Fibroblast of pulmonary artery (primary cell): Measurements from ENCODE around the gene KRT74.

Experiments
- DNase-seq: peaks from one replicate; pipeline ENCODE4 v3.0.0-alpha.2; 2010; ENCODE audit warnings: low read depth
- H3K4me3 ChIP-seq: replicated peaks from 2 replicates; pipeline ENCODE4 v1.5.1; 2011; ENCODE audit warnings: low read depth, mild to moderate bottlenecking, control low read depth, low read length, moderate library complexity
- TF ChIP-seq, protein P1 (sequence below): IDR thresholded peaks from 2 replicates; pipeline ENCODE4 v1.5.1; 2011; ENCODE audit warnings: mild to moderate bottlenecking, control low read depth, low read length, inconsistent platforms; ENCODE audit errors: missing control alignments

The KRT74 gene

DNA sequence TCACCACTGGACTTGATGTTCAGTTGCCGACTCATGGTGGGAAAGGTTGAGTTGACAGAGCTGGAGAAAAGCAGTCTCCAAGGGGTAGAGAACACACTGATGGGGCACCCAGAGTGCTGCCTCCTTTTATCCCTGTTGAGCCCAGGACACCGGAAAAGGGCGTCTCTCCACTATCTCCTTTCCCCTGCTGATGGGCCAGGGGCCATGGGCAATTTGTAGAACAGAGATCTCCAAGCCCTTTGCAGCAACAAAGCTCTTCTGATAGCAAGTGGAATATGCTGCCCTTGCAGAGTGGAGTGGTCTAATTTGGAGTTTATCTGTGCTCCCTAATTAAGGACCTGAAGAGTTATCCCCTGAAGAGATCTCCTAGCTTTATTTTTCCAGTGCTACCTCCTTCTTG, at the start of gene KRT74:
KRT74 (minus strand) TSS at position 101 of the 400 bp plus-strand sequence; CDS start at position 35, 66 bp downstream.
- no peak for DNase-seq

DNA sequence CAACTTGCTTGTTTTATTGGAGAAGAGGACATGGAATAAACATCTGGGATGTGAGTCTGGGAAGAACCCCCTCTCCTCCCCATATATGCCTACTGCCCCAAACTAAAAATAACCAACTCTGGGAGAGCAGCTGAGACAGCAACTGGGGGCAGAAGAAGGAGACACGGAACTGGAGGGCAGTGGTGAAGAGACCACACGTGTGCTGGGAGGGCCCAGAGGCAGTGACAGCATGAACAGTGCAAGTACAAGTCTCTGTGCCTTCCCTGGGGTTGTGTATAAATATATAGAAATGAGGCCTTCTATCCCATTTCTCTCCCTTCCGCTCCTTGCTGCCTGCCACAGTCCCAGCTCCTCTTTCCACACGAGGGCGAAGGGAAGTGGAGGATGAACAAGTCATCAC, 48.7 kb upstream of the KRT74 start:
- H3K4me3 ChIP-seq, result no peak overlapping the region
- TF ChIP-seq, protein P1, sequence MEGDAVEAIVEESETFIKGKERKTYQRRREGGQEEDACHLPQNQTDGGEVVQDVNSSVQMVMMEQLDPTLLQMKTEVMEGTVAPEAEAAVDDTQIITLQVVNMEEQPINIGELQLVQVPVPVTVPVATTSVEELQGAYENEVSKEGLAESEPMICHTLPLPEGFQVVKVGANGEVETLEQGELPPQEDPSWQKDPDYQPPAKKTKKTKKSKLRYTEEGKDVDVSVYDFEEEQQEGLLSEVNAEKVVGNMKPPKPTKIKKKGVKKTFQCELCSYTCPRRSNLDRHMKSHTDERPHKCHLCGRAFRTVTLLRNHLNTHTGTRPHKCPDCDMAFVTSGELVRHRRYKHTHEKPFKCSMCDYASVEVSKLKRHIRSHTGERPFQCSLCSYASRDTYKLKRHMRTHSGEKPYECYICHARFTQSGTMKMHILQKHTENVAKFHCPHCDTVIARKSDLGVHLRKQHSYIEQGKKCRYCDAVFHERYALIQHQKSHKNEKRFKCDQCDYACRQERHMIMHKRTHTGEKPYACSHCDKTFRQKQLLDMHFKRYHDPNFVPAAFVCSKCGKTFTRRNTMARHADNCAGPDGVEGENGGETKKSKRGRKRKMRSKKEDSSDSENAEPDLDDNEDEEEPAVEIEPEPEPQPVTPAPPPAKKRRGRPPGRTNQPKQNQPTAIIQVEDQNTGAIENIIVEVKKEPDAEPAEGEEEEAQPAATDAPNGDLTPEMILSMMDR, result no peak
- no peak for DNase-seq

More for the DNA sequence above, at the start of gene KRT74:
- no peak within 1 kb of the TSS for H3K4me3 ChIP-seq
- TF ChIP-seq, protein P1, result no peak

DNA sequence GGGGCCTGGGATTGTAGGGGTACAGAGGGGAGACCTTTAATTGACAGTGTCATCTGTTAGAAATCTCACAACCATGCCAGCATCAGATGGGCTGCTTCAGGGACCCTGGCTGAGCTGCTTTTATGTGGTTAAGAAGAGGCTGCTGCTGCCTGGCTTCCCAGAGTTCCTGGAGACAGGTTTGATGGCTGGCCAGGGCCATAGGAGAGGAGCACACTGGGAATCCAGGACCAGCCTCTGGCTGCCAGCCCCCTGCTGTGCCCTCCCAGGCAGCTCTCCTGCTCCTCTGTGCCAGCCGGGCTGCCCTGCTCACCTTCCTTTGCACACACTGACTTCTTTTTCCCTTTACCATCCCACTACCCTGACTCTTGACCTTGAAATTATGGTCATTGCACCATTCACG, 45.2 kb upstream of the KRT74 start:
- no peak overlapping the region for H3K4me3 ChIP-seq
- TF ChIP-seq, protein P1, result no peak
- no peak for DNase-seq

DNA sequence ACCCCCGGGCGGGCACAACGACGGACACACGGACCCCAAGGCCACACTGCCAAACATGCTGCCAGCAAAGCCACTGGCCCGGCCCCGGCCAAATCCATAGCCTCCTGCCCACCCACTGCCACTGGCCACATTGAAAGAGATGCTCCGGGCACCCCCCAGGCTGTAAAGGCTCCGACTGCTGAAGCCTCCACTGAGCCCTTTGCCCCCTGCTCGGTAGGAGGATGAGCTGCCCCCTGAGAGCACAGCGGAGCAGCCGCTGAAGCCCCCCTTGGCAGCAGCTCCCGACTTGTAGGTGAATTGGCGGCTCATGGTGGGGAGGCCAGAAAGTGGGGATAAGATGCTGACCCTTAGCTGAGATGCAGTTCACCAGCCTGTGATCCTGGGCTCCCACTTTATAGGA, 44.6 kb upstream of the KRT74 start, which contains the start of gene KRT73:
KRT73 (minus strand) TSS at position 344 of the 400 bp plus-strand sequence; CDS start at position 309, 35 bp downstream.
- no peak within 1 kb of the TSS for H3K4me3 ChIP-seq
- TF ChIP-seq, protein P1, result no peak
- DNase-seq, result no peak

DNA sequence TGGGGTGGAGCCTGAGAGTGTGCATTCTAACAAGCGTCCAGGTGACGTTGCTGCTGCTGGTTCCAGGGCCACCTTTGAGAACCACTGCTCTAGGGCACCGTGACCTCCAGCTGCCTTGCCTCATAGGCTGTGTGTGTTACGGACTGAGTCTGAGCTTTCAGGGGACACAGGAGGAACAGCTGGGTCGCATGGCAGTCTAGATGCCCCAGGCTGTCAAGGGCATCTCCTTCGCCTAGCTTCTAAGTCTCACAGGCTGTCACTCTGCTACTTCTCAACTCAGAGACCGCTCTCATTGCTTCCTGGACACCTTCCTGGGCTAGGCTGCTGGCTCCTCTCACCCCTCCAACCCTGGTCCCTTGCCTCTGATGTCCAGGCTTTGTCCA, 43.8 kb upstream of the KRT74 start:
- no peak for DNase-seq
- TF ChIP-seq, protein P1, result no peak
- H3K4me3 ChIP-seq, result no peak overlapping the region

DNA sequence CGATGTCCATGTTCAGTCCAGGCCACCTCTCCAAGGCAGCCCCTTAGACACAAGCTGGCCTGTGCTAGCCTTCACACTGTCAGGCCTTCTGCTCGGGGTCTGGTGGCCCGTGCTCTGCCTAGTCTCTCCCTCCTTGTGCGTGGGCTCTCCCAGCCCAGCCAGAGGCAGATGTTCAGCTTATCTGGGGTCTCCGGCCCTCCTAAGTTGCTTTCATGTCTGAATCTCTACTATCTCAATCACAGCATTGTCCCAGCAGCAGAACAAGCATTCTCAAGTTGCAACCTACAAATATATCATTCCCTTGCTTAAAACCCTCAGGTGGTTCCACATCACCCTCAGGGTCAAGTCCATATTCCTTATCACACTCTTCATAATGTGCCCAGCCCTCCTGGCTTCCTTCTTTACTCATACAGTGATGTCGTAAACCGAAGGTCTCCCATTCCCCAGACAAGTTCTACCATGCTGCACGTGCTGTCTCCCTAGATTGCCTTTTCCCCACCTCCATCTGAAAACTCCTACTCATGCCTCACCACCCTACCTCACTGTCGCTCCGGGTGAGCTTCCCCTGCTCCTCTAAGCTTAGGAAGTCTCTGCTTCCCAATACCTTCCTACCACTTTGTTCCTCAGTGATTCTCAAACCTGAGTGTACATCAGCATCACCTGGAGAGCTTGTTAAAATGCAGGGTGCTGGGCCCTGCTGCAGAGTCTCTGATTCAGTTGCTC, 43.2 kb upstream of the KRT74 start:
- DNase-seq, result no peak
- no peak overlapping the region for H3K4me3 ChIP-seq
- TF ChIP-seq, protein P1, result no peak

DNA sequence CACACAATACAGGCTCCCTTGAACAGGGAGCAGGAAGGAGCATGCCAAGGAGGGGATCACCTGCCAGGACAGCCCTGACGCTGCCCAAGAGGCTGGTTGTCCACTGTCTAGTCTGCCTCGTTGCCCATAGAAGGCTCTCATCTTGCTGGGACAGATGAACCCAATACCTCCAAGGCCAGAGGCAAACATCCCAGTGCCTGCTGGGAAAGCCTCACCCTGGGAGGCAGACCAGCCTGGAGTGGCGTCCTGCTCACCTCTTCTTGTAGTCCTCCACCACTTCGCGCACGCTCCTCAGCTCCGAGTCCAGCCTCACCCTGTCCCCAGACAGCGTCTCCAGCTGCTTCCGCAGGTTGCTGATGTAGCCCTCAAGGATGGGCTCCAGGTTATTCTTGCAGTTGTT, 42.3 kb upstream of the KRT74 start:
- no peak for DNase-seq
- TF ChIP-seq, protein P1, result no peak
- H3K4me3 ChIP-seq, result no peak overlapping the region
